ENCODE results near the gene KRTAP22-1.

Gene KRTAP22-1

GRCh38 chr21:30623362-30623761 lies 22.5 kb downstream of the KRTAP22-1 start:
- FAIRE-seq, result no peak

GRCh38 chr21:30625449-30626165 lies 24.7 kb downstream of the KRTAP22-1 start:
- FAIRE-seq (no peak), DNase-seq (ENCODE audit: insufficient read length, low spot score) (no peak)

More at GRCh38 chr21:30623362-30623761, 22.5 kb downstream of the KRTAP22-1 start:
- no peak for DNase-seq (ENCODE audit: insufficient read length, low spot score)

- DNase-seq (ENCODE audit: insufficient read length, low spot score) (no peak), FAIRE-seq (no peak)
Measured at GRCh38 chr21:30628109-30628508, 27.2 kb downstream of the KRTAP22-1 start.

- no peak for DNase-seq (ENCODE audit: insufficient read length, low spot score)
- no peak for FAIRE-seq
Measured at GRCh38 chr21:30629200-30629599, 28.3 kb downstream of the KRTAP22-1 start.

GRCh38 chr21:30634906-30635305 lies 34.0 kb downstream of the KRTAP22-1 start, which contains the start of gene KRTAP20-2:
Gene KRTAP20-2 (plus strand): TSS chr21:30635206. CDS start chr21:30635264, 58 bp downstream.
- FAIRE-seq (no peak), DNase-seq (ENCODE audit: insufficient read length, low spot score) (no peak)

GRCh38 chr21:30638686-30639085 lies 37.8 kb downstream of the KRTAP22-1 start:
- FAIRE-seq (no peak), DNase-seq (ENCODE audit: insufficient read length, low spot score) (no peak)

- FAIRE-seq (no peak), DNase-seq (ENCODE audit: insufficient read length, low spot score) (no peak)
Measured at GRCh38 chr21:30642564-30642963, 41.7 kb downstream of the KRTAP22-1 start, which contains the start of gene KRTAP20-3. Gene KRTAP20-3 (plus strand): TSS chr21:30642864.

GRCh38 chr21:30646904-30647414 lies 46.1 kb downstream of the KRTAP22-1 start:
- FAIRE-seq, result no peak
- DNase-seq (ENCODE audit: insufficient read length, low spot score), result no peak
